GM12891 (cell line): ENCODE data around the gene SMIM29.

ENCODE experiments used
- POLR2A ChIP-seq: IDR thresholded peaks from 2 replicates; pipeline ENCODE4 v1.6.1; 2011; ENCODE audit warnings: low read depth, low read length, control low read depth
- POLR2AphosphoS5 ChIP-seq: IDR thresholded peaks from 2 replicates; pipeline ENCODE4 v1.6.1; 2011; ENCODE audit warnings: low read depth, low read length, control low read depth

- TF ChIP-seq POLR2A (no peak), POLR2AphosphoS5 (no peak)
Measured at GRCh38 chr6:34267746-34268145, 18.9 kb upstream of the SMIM29 start.
